Measurements from ENCODE around the gene NEK4.

NEK4 gene

DNA sequence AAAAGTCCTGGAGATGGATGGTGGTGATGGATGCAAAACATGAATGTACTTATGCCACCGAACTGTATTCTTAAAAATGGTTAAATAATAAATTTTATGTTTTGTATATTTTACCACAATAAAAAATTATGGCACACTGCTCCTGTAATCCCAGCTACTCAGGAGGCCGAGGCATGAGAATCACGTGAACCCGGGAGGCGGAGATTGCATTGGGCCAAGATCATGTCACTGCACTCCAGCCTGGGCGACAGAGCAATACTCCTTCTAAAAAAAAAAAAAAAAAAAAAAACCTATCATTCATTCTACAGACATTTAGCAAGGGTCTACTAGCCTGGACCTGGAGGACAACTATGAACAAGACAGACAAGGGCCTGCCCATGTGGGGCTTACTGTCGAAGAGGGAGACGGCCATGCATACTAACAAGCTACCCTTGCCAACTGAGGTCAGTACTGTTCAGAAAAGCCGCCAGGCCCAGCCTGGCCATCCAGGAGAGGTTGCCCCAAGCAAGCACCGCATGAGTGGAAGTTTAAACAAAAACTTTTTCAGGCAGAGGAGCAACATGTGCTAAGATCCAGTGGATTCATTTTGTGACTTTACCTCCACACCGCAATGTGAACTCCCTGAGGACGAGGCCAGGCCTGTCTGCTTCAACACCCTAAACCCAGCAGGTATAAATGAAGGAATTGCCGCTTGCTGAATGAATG, 2.8 kb upstream of the NEK4 start:
- no peak for DNase-seq (ENCODE audit: low spot score)
- TF ChIP-seq, protein P1, sequence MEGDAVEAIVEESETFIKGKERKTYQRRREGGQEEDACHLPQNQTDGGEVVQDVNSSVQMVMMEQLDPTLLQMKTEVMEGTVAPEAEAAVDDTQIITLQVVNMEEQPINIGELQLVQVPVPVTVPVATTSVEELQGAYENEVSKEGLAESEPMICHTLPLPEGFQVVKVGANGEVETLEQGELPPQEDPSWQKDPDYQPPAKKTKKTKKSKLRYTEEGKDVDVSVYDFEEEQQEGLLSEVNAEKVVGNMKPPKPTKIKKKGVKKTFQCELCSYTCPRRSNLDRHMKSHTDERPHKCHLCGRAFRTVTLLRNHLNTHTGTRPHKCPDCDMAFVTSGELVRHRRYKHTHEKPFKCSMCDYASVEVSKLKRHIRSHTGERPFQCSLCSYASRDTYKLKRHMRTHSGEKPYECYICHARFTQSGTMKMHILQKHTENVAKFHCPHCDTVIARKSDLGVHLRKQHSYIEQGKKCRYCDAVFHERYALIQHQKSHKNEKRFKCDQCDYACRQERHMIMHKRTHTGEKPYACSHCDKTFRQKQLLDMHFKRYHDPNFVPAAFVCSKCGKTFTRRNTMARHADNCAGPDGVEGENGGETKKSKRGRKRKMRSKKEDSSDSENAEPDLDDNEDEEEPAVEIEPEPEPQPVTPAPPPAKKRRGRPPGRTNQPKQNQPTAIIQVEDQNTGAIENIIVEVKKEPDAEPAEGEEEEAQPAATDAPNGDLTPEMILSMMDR (IDR thresholded peaks at IDR 0.05; ENCODE audit: extremely low read depth, missing control alignments): no peak

GRCh38 chr3:52771702-52772101, 962 bp upstream of the NEK4 start:
- TF ChIP-seq, protein P1 (IDR thresholded peaks at IDR 0.05; ENCODE audit: extremely low read depth, missing control alignments): no peak
- DNase-seq (ENCODE audit: low spot score): no peak

- TF ChIP-seq, protein P1 (IDR thresholded peaks at IDR 0.05; ENCODE audit: extremely low read depth, missing control alignments): no peak
- no peak for DNase-seq (ENCODE audit: low spot score)
Measured at GRCh38 chr3:52771334-52771681, 568 bp upstream of the NEK4 start.

DNA sequence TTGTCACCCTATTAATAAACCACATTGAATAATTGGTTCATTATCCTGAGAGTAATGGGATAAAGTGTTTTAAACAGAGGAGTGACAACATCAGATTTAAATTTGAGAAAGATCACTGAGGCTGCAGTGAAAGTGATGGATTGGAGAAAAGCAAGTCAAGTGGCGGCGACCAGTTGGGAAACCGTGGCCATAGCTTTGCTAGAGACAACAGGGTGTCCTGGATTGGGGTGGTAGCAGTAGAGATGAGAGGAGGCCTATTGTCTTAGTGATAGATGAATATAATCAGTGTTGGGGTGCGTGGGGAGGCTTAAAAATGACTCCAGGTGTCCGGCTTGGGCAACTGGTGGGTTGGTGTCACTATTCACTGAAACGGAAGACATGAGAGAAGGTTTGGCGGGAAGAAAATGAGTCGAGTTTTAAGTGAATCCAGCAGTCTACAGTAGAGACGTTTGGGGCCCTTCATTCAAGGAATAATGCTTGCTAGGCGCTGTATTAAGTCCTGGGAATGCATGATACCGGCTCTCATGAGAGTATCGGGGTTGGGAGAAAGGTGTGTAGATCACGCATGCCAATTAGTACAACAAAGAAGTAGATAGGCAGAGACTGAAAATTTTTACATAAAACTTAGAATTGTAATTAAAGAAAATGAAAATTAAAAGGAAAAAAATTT, 819 bp downstream of the NEK4 start:
- TF ChIP-seq, protein P1 (IDR thresholded peaks at IDR 0.05; ENCODE audit: extremely low read depth, missing control alignments): no peak
- no peak for DNase-seq (ENCODE audit: low spot score)

DNA sequence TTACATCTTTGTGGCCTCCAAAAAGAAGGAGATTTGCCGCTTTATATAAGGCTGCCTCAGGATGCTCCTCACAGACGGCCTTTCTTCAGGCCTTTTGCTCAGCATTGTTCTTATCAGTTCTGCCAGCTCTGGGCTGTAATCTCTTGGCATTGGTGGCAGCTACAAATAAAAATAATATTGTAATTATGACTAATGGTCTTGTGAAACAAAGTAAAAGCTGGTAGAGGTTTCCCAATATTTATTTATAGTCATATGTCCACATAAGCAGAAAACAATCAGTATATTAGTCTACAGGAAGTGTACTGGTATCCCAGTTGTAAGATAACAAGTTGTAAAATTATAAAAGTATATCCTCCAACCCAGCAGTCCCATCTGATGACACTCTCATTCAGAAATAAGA, 7.3 kb downstream of the NEK4 start:
- TF ChIP-seq, protein P1 (IDR thresholded peaks at IDR 0.05; ENCODE audit: extremely low read depth, missing control alignments): no peak
- DNase-seq (ENCODE audit: low spot score): no peak

DNA sequence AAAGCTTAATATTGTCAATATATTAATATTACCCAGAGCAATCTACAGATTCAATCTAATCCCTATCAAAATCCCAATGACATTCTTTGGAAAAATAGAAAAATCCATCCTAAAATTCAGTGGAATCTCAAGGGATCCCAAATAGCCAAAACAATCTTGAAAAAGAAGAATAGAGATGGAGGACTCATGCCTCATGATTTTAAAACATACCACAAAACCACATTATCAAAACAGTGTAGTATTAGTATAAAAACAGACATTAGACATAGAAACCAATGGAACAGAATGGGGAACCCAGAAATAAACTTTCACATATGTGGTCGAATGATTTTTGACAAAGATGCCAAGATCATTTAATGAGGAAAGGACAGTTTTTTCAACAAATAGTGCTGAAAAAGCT, 14.6 kb downstream of the NEK4 start:
- TF ChIP-seq, protein P1 (IDR thresholded peaks at IDR 0.05; ENCODE audit: extremely low read depth, missing control alignments): no peak
- no peak for DNase-seq (ENCODE audit: low spot score)

DNA sequence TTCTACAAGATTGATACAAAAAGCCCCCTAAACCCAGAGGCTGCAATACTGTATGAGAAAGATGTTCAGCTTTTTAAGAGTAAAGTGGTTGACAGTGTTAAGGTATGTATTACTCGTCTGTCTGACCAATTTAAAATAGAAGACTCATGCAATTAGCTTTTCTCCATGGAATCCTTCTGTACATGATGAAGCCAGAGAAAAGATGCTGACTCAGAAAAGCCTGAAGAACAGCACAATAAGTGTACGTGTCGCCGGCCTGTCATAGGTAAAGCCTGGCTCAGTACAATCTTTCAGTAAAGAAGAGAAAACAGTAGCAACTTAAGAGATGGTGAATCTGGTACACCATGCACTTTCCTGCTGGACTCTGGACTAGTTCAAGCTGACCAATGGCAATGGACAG, 16.4 kb downstream of the NEK4 start:
- TF ChIP-seq, protein P1 (IDR thresholded peaks at IDR 0.05; ENCODE audit: extremely low read depth, missing control alignments): no peak

More for the DNA sequence above, 16.4 kb downstream of the NEK4 start:
- no peak for DNase-seq (ENCODE audit: low spot score)
